Karpas-422 (cell line): ENCODE results near the gene CROCC2. TPM values are rescaled to one million over a fixed set of nuclear protein-coding genes. Genes with fewer than 3 reads are reported as not detected.
"Not testable (repeated sequence)": the region's sequence is repeated elsewhere in the genome, so short reads cannot be mapped to it uniquely, and the experiment has no call there.

ENCODE experiments used
- DNase-seq: peaks from one replicate; pipeline ENCODE4 v3.0.0-alpha.2; 2015
- H2AFZ ChIP-seq: fragments of 200-600 bp; sonication (generic); 2 replicates; pipeline ENCODE4 v1.6.1; 2014; ENCODE audit warnings: antibody characterized with exemption, low read length, mixed read lengths
- H3K27ac ChIP-seq: fragments of 200-600 bp; sonication (generic); 2 replicates; pipeline ENCODE4 v1.5.1; 2014; ENCODE audit warnings: mild to moderate bottlenecking, low read length, moderate library complexity
- H3K27me3 ChIP-seq: fragments of 200-600 bp; sonication (generic); 2 replicates; pipeline ENCODE4 v1.6.1; 2014; ENCODE audit warnings: low read length, mixed read lengths
- H3K36me3 ChIP-seq: fragments of 200-600 bp; sonication (generic); 2 replicates; pipeline ENCODE4 v1.6.1; 2014; ENCODE audit warnings: low read length, mixed read lengths; ENCODE audit not compliant: insufficient read depth
- H3K4me1 ChIP-seq: fragments of 200-600 bp; sonication (generic); 2 replicates; pipeline ENCODE4 v1.6.1; 2014; ENCODE audit warnings: mild to moderate bottlenecking, low read length, mixed read lengths
- H3K4me2 ChIP-seq: fragments of 200-600 bp; sonication (generic); 2 replicates; pipeline ENCODE4 v1.6.1; 2014; ENCODE audit warnings: low read length, low read depth, mild to moderate bottlenecking; ENCODE audit not compliant: poor library complexity, severe bottlenecking
- H3K4me3 ChIP-seq: fragments of 200-600 bp; sonication (generic); 2 replicates; pipeline ENCODE4 v1.5.1; 2014; ENCODE audit warnings: mild to moderate bottlenecking, antibody characterized with exemption, low read length, mixed read lengths
- H3K79me2 ChIP-seq: fragments of 200-600 bp; sonication (generic); 2 replicates; pipeline ENCODE4 v1.6.1; 2014; ENCODE audit warnings: mild to moderate bottlenecking, low read length, mixed read lengths
- H3K9ac ChIP-seq: fragments of 200-600 bp; sonication (generic); 2 replicates; pipeline ENCODE4 v1.6.0; 2014; ENCODE audit warnings: low read length
- H3K9me2 ChIP-seq: fragments of 200-600 bp; sonication (generic), shearing (Covaris generic); replicated peaks from 2 replicates; pipeline ENCODE4 v1.6.0; 2014; ENCODE audit warnings: mild to moderate bottlenecking, low read length, moderate library complexity; ENCODE audit not compliant: insufficient read depth
- H3K9me3 ChIP-seq: fragments of 300-700, 200-600 bp; sonication (generic); 2 replicates; pipeline ENCODE4 v1.6.1; 2014; ENCODE audit warnings: low read length, mixed read lengths
- H4K20me1 ChIP-seq: fragments of 200-600 bp; sonication (generic); 2 replicates; pipeline ENCODE4 v1.6.1; 2014; ENCODE audit warnings: mild to moderate bottlenecking, antibody characterized with exemption, low read length, low read depth; ENCODE audit not compliant: insufficient read depth
- total RNA-seq: library from RNA; depleted of rRNA; stranded (reverse); fragments of >200 nt; shearing (Covaris generic); gene quantifications from 2 replicates; pipeline ENCODE4 v1.2.3, GENCODE V29; 2014; ENCODE audit warnings: low replicate concordance

CROCC2 gene
- total RNA-seq, 1 experiment from 2014 or later: not detected

DNA sequence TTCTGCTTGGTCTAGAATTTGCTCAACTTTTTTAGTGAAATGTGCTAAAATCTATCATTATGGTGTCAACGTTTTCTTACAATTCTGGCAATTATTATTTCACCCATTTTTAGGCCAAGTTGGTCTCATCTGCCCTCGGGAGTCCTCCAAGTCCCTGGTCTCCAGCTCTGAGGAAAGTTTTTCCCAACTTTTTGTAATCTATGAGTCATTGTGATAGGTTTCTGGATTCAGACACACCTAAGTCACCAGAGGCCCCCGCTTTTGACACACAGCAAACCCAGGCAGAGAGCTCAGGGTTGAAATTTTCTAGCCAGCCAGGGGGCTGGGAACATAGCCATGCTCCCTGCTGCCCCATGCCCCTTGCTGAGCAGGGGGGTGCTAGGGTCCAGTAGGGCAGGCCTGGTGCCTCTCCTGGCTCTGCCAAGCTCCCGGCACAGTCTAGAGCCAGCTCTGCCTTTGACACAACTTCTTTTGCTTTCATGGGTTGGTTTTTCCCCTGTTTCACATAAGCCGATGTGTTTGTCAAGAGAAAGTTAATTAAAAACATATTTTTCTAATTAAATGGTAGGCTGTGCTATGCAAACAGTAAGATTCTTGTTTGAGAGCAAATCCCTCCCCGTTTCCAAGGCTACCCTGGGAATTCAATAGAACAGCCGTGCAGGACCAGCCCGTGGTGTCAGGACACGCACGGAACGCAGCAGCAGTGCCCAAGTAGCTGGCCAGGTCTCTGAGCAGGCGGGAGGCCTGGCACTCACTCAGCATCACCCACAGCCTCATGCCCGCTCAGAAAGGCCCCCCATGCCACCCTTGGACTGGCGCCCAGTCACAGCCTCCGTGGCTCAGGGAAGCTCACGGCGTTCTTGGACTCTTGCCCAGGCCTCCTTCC, 66.7 kb downstream of the CROCC2 start:
- Histone ChIP-seq H2AFZ (no peak overlapping the region), H3K4me2 (no peak overlapping the region), H3K4me3 (no peak overlapping the region), H3K4me1 (no peaks in the 10 kb centered on the region), H3K9me2 (no peaks in the 10 kb centered on the region), H3K79me2 (no peaks in the 10 kb centered on the region), H4K20me1 (no peaks in the 10 kb centered on the region), H3K27me3 (no peaks in the 10 kb centered on the region), H3K27ac (no peak overlapping the region), H3K36me3 (no peaks in the 10 kb centered on the region), H3K9ac (no peak overlapping the region), H3K9me3 (no peaks in the 10 kb centered on the region)
- no peak for DNase-seq

DNA sequence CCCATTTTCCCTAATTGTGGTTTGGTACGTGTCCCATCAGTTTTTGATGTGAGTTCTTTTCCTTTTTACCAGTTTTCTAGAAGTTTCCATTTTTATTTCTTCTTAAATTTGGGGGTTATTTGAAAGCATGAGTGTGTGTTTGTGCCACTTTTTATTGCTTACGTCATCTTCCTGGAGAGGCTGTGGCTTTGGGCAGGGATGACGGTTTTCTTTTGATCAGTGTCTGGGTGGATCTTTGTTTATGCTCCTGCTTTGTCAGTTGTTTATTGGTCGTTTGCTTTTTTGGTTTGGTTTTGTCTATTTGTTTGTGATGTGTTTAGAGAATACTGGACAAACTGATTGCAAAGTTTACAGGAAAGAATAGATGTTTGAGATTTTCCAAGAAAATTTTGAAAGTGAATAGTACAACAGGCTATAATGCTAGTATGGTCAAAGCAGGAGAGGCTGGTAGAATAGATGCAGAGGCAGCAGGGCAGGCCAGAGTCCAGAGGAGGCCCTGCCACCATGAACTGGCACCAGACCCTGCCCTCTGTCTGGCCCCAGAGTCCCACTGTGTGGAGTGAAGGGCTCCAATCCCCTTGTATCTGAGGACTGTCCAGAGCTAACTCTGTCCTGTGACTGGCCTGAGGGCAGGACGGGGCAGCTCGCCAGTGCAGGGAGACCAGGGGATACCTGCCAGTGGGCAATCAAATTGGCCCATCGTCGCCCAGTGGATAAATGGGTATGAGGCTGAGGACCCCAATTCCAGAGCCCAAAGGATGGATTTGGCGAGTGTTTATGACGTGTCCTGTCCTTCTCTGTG, 68.8 kb downstream of the CROCC2 start:
- H3K27ac ChIP-seq: no peak overlapping the region
- no peaks in the 10 kb centered on the region for H3K27me3 ChIP-seq
- no peaks in the 10 kb centered on the region for H3K9me3 ChIP-seq
- no peaks in the 10 kb centered on the region for H3K9me2 ChIP-seq
- no peaks in the 10 kb centered on the region for H3K4me1 ChIP-seq
- no peak overlapping the region for H3K9ac ChIP-seq
- no peak overlapping the region for H2AFZ ChIP-seq
- H3K36me3 ChIP-seq: no peaks in the 10 kb centered on the region
- no peak overlapping the region for H3K4me3 ChIP-seq
- no peak for DNase-seq
- no peaks in the 10 kb centered on the region for H4K20me1 ChIP-seq
- H3K4me2 ChIP-seq: no peak overlapping the region
- H3K79me2 ChIP-seq: no peaks in the 10 kb centered on the region

DNA sequence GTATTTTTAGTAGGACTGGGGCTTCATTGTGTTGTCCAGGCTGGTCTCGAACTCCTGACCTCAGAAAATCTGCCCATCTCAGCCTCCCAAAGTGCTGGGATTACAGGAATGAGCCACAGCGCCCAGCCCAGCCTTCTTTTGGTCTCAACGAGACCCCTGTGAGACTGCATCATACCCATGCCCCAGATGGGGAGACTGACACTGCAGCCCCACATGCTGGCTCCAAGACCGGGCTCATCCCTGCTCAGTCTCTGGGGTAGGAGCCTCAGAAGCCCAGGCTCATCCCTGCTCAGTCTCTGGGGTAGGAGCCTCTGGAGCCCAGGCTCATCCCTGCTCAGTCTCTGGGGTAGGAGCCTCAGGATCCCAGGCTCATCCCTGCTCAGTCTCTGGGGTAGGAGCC, 69.8 kb downstream of the CROCC2 start:
- not testable (repeated sequence) for H3K4me2 ChIP-seq, H3K9me2 ChIP-seq, H3K4me1 ChIP-seq, H3K4me3 ChIP-seq, H3K9me3 ChIP-seq, H3K36me3 ChIP-seq, H3K79me2 ChIP-seq, H3K27me3 ChIP-seq, H3K9ac ChIP-seq, DNase-seq, H3K27ac ChIP-seq, H4K20me1 ChIP-seq, H2AFZ ChIP-seq

DNA sequence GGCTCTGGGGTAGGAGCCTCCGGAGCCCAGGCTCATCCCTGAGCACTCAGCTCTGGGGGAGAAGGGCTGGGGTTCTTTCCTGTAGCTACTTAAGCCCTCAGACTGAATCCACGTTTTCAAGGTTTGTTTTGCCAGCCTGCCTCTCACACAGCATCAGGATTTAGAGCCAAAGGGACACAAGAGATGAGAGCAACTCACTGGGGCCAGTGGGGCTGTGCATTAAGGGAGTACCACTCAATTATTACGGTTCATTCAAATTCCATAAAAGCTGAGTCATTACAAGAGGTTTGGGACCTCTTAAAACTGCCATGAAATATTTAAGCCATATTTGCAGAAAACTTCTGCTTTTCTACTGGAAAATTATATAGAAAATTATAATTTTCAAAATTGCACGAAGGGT, 75.1 kb downstream of the CROCC2 start:
- H3K4me3 ChIP-seq: no peak overlapping the region

DNA sequence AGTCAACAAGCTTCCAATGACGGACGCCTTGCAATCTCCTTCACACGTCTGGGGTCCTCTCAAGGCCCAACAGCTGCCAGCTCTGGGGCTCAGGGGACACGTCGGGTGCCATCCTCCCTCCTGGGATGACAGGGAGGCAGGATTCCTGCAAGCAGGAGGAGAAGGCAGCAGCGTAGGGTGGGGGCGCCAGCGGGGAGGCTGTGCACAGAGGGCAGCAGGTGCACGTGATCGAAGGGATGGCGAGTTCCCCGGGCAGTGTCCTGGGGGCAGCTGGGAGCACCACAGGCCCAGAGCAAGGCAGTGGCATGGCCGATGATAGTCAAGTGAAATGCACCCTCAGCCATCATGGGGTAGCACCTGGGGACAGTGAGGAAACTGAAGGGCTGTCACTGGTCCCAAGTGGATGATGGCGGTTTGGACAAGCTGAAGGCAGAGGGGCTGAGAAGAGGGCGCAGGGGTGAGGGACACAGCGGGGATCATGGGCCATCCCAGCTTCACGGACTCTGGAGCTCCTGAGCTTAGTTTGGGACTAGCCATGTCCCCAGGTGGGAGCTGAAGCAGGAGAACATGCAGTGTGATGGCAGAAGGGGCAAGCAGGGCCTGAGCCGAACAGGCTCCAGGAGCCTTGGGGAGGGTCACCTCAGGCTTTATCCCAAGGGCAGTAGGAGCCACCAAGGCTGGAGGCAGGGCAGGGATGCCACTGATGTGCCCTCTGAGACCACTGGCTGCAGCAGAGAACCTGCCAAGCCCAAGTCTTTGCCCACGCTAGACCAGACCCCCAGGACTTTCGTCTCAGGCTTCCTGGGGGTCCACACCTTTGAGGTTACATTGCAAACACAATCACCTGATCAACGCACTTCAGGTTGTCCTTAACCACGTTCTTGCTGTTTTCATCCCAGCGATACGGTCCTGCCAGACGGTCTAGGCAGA, 76.0 kb downstream of the CROCC2 start:
- Histone ChIP-seq H3K9me2 (no peaks in the 10 kb centered on the region), H3K27me3 (no peaks in the 10 kb centered on the region), H3K27ac (no peak overlapping the region), H3K4me1 (no peaks in the 10 kb centered on the region), H3K79me2 (no peaks in the 10 kb centered on the region), H3K9me3 (no peaks in the 10 kb centered on the region), H2AFZ (no peak overlapping the region), H3K4me2 (no peak overlapping the region), H3K9ac (no peak overlapping the region), H3K36me3 (no peaks in the 10 kb centered on the region), H4K20me1 (no peaks in the 10 kb centered on the region), H3K4me3 (no peak overlapping the region)
- DNase-seq: no peak

More for the DNA sequence above, 75.1 kb downstream of the CROCC2 start:
- H3K4me1 ChIP-seq: no peaks in the 10 kb centered on the region
- no peak overlapping the region for H3K27ac ChIP-seq
- no peak overlapping the region for H3K4me2 ChIP-seq
- no peaks in the 10 kb centered on the region for H3K79me2 ChIP-seq
- H3K9me2 ChIP-seq: no peaks in the 10 kb centered on the region
- H2AFZ ChIP-seq: no peak overlapping the region
- H3K9me3 ChIP-seq: no peaks in the 10 kb centered on the region
- H4K20me1 ChIP-seq: no peaks in the 10 kb centered on the region
- H3K36me3 ChIP-seq: no peaks in the 10 kb centered on the region
- DNase-seq: no peak
- H3K9ac ChIP-seq: no peak overlapping the region
- no peaks in the 10 kb centered on the region for H3K27me3 ChIP-seq

DNA sequence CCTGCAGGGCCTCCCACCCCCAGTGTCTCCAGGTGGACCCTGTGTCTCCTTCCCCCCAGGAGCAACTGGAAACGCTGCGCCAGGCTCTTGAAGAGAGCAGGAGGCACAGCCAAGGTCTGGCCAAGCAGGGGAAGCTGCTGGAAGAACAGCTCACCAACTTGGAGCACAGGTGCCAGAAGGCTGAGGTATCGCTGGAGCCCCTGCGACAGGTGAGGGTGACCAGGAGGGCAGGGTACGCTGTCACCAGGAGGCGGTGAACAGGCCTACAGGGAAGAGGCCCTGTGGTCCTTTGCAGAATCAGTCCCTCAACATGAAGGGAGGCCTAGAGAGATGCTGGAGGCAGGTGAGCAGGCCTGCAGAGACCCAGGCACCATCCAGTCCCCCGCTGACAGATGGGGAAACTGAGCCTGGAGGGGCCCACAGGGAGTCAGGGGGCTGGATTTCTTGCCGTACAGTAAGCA, 76.7 kb downstream of the CROCC2 start:
- H3K9me3 ChIP-seq: no peaks in the 10 kb centered on the region
- H3K27me3 ChIP-seq: no peaks in the 10 kb centered on the region
- H3K9me2 ChIP-seq: no peaks in the 10 kb centered on the region
- H3K36me3 ChIP-seq: no peaks in the 10 kb centered on the region
- H2AFZ ChIP-seq: no peak overlapping the region
- no peaks in the 10 kb centered on the region for H3K79me2 ChIP-seq
- DNase-seq: no peak
- no peaks in the 10 kb centered on the region for H4K20me1 ChIP-seq
- H3K4me1 ChIP-seq: no peaks in the 10 kb centered on the region
- H3K27ac ChIP-seq: no peak overlapping the region
- no peak overlapping the region for H3K4me3 ChIP-seq
- no peak overlapping the region for H3K4me2 ChIP-seq
- no peak overlapping the region for H3K9ac ChIP-seq

DNA sequence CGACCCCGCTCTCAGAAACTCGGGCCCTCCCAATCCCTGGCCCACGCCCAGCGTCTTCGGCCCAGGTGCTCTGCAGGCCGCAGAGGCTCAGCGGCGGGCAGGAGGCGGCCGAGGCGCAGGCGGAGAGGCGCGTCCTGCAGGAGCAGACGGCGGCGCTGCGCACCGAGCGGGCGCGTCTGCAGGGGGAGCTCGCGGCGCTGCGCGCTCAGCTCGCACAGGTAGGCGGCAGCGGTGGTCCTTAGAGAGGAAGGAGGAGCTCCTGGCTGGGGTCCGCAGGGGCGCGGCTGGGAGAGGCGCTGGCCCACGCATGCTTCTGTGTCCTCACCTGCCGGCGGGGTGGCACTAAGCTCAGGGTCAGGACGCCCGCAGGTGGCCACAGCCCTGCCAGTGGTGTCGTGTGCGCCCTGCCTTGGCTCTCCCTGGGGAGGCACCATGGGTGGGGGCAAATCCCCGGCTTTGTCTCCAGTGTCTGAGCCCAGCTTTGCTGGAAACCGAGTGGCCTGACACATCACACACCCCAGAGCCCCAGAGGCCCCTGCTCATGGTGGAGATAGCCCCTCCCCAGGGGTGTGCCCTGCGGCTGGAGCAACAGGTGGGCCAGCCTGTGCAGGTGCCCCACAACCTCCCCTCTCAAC, 77.3 kb downstream of the CROCC2 start:
- Histone ChIP-seq H3K4me2 (no peak overlapping the region), H3K4me1 (no peaks in the 10 kb centered on the region), H4K20me1 (no peaks in the 10 kb centered on the region), H3K36me3 (no peaks in the 10 kb centered on the region), H3K9ac (no peak overlapping the region), H3K4me3 (no peak overlapping the region), H3K79me2 (no peaks in the 10 kb centered on the region), H3K27ac (no peak overlapping the region), H2AFZ (no peak overlapping the region), H3K27me3 (no peaks in the 10 kb centered on the region), H3K9me3 (no peaks in the 10 kb centered on the region), H3K9me2 (no peaks in the 10 kb centered on the region)
- peak; percentile 64 for DNase-seq
